DMS114 treated with DMSO at 0.1 percent for 48 hours (cell line): ENCODE data around the gene ARHGEF28.

Experiments
- DNase-seq: peaks from one replicate; lab custom pipeline; 2025; ENCODE audit not compliant: unreplicated experiment; lab: John Stamatoyannopoulos, UW

The ARHGEF28 gene

DNA sequence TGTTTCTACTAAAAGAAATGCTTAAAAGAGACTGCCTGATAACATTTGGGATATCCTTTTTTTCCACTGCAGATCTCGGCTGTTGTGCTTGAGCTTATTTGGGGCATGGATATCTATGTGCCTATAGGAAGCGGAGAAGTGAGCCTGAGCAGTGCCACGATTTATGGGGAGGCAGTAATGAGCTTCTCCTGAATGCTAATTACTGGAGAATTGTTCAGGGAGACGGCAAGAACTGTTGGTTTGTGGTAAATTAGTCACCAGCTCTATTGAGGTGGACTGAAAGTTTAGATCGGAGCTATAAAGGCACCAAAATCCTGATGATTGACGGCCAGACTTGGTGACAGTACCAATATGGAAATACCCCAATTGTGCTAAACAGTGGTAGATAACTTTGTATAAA is 186.5 kb downstream of the ARHGEF28 start:
- no peak for DNase-seq

DNA sequence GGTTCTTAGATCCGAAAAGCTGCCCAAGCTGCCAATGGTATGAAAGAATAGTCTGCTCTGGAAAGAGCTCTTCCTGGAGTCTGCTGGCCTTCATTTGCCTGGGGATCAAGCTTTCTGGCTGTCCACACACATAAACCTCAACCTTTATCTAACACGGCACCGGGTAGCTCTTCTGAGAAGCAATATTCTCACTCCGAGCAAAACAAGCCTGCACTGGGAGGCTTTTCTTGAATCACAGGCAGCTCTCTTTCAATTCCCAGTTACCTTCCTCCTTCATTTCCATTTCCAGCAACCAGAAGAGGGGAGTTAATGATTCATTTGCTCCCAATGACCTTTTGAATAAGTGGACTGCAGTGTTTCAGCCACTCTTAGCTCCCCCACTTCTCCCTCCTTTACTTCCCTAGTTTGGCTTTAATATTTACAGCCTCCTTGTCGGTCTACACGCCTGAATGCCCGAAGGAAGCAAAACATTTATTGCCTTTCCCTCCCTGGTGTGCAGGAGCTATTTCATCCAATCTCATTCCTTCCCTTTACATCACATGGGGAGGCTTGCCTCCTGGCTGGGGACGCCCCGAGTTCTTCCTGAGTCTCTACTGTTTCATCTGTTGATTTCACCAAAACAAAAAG is 187.1 kb downstream of the ARHGEF28 start:
- no peak for DNase-seq

DNA sequence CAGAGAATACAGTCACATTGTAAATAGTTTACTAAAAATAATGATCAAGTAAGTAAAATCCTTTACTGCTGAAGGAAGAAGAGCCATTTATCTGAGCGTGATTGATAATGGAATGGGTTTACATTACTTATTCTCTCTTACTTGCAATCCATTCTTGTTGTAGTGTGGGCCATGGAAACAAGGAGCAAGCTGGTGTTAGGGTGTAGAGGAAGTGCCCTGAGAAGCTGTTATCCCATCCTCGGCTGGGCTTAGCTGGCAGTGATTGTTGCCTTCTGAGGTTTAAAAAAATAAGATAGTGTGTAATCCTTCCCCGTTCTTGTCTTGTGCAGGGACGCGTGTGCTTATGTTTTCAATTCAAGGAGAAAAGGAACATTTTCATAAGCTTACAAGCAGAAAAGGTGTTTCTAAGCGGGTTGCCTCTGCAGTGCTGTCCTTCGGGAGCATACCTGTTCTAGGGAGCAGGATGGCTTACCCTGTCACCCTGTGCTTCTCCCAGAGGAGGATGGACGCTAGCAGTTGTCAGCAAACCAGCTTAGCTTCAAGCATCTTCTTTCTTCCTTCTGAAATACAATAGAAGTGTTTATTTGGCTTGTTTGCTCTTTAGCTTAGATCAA is 188.3 kb downstream of the ARHGEF28 start:
- DNase-seq, result no peak

DNA sequence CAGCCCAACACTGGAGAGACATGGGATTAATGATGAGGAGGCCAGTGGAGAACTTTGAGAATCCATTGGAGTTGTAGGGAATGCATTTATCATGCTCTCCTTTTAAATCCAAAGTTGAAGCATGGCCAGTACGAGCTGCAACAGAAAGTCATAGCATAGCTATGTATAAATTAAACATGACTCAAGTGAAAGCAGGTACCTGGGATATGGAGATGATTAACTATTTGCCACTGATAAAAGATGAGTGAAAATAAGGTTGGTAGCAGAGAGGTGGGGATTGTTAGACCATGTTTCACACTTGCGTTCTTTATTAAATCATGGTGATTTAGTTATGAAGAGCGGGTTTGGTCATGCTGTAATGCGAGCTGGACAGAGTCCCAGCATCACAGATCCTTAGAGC is 189.6 kb downstream of the ARHGEF28 start:
- no peak for DNase-seq

DNA sequence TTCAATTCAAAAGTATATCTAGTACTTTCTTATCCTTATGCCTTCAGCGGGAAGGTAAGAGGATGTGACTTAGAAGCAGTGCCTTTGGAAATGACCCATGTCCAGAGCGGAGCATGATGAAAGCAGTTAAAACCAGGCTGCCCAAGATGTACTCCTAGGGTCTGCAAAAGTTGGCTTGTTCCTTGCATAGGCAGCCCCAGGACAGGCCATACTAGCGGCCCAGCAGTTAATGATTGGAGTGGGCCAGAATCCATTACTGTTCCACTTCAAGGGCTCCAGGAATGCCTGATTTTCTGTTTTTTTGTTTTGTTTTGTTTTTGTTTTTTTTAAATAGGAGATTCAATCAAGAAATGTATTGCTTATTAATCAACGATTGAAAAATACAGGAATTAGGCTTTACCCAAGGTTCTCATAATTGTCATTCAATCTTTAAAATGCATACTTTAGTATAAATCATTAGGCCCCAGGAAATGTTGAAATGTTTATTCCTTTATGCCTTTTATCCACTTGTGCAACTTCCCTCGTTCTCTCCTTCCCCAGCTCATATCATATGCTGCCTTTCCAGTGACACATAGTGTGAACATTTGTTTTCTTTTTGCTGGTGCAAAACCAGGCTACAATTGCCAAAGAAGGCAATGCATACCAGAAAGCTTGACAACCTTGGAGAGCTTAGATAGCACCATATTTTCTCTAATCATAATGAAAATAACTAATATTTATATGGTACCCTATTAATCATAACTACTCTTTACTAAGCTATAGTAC is 190.8 kb downstream of the ARHGEF28 start:
- no peak for DNase-seq

DNA sequence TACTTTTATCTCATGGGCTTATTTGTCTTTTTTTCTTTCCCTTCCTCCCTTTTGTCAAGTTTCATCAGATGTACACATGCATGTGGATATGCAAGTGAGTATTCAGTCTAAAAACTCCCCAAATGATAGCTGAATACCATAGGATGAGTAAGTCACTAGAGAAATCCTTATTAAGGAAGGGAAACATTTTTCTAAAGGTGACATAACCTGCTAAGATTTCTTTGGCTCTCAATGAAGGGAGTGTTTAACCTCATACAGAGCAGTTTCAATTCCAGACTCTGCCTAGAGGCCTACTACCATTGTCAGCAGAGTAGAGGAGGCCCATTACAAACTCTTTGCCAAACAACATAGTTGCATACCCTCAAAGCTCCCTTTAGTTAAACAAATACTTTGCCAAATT is 192.4 kb downstream of the ARHGEF28 start:
- DNase-seq, result no peak

DNA sequence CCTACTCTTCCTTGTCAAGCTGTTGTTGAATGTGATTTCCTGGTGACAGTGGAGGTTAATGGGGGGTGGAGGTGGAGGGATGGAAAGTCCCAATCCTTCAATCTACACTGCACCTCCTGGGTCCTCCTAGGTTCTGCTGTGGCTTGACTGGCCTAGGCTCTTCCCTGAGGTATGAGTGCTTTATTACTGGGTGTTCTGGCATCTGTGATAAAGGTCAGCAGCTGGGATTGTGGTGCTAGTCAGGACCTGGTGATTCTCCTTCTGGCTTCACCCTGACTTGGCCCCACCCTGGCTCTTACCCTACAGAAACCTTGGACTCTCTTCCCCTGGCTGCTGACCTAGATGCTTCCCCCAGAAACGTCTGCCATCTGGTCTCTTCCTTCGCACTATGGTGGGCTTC is 194.3 kb downstream of the ARHGEF28 start:
- DNase-seq, result no peak

DNA sequence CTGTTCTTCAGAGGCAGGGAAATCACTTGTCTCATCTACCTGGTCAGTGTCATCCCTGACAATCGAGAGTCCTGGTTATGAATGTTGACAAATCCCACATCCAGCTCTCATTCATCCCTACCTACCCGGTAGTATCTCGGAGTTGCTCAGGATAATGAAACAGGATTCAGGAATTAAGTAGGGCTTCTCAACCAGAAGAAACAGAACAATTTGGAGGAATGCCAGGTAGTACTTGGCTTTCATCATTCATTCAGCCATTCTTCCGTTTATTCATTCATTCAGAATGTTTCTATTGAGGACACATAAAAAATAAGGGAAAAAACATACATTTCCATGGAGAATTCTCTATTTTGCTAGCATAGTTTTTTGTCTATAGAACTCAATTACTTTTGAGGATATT is 195.0 kb downstream of the ARHGEF28 start:
- DNase-seq, result no peak

DNA sequence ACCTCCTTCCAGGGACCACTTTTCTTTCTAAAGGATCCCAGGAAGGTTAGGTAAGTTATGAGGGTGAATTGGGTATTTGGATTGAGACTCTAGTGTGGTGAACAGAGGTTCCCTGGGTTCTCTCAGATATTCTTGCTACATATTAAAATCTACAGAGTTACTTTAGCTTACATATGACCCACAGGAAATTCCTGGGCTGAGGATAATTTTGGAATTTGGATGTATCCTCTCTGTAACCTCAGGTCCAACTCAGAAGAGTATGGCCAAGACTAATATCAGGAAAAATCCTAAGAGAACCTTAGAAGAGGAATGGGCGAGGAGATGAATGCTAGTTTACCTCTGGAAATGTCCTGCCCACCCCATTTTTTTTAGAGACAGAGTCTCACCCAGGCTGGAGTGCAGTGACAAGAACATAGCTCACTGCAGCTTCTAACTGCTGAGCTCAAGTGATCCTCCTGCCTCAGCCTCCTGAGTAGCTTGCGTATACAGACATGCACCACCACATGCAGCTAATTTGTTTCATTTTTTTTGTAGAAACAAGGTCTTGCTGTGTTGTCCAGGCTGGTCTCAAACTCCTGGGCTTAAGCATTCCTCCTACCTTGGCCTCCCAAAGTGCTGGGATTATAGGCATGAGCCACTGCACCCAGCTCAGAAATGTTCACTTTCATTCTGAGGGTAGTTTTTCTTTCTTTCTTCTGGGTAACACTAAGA is 196.4 kb downstream of the ARHGEF28 start:
- no peak for DNase-seq

DNA sequence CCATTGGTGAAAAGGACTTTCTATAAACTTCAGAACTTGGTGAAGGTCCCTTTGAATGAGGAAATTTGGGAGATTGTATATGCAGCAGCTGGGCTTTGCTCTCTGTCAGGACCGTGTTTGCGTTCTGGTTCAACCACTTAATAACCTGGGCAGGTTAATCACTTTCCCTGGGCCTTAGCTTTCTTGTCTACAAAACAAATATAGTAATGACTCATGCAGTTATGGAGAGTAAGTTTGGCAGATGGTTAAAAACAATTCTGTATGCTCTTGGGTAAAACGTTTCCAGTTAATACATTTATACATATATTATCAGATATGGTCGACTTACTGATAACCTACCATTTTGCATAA is 197.0 kb downstream of the ARHGEF28 start:
- no peak for DNase-seq

DNA sequence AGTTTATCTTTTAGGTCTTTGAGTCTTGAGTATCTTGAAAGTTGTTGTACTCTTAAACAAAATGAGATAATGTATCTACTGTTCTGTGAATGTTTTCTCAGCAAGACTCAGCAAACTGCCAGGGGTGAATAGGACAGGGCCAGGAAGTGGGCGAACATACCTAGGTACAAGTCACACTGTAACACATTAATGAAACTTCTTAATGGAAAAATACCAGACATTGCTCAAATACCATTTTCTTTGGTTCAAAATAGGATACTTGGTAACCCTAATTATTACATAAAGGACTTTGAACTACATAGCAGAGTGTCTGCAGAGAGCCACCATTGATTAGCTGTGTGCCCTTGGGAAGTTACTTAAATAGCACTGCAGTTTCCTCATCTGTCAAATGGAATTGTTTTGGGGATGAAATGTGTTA is 197.5 kb downstream of the ARHGEF28 start:
- no peak for DNase-seq

DNA sequence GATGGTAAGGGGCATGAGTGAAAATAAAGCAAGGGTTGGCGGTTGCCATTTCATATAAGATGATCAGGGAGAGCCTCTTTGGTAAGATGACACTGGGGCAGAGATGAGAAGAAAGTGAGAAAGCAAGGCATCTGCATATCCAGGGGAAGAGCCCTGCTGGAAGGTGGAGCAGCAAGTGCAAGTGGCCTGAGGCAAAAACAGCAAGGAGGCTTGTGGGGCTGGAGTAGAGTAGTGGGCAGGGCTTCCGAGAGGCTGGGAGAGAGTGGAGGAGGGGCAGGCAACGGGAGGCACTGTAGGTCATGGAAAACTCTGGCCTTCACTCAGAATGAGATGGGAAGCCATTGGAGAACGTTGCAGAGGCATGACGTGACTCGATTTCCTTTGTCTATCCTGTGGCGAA is 199.2 kb downstream of the ARHGEF28 start:
- DNase-seq, result no peak

DNA sequence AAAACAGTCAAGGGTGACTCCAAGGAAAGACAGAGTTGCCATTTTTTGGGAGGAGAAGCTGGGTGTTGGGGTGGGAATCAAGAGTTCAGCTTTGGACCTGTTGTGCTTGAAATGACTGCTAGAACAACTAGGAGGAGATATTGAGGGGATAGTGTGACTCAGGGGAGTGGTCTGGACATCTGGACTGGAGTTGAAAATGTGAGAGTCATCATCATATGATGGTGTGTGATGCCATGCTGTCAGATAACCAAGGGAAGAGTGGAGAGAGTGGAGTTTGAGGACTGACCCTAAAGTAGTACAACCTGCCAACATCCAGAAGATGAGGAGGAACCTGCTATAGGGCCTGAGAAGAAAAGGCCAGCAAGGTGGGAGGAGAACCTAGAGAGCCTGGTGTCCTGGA is 199.7 kb downstream of the ARHGEF28 start:
- no peak for DNase-seq

DNA sequence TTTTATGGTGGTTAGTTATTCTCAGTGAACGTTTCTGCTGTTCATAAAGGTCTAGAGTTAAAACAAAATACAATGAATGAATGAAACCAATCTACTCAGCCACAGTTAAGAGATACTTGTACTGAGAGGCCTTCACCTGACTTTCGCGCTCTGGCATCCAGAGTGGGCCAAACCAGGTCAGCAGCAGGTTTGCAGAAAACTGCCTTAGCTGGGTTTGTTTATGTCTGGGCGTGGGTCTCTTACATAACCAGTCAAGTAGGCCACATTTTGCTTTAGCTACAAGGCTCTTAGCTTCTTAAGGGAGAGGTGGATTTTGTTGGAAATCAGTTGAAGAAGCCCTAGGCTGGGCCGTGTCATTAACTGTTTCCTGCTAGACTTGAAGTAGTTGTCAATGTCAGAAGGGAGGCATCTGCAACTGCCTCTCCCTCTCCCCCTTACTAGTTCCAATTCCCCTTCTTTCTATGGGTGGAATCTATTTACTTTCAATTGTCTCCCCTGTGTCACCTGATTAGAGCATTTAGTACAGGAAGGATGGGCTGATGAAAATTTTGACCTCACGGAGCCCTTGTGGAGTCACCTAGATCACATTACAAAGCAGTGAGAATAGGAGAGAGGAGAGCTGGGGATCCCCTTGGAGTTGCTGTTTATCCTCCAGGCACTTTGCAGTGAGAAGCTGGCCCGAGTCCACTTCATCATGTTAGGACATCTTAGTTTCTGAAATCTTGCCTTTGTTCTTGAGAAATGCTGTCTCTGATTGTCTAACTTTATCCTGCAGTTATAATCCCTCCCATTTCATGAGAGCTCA is 200.5 kb downstream of the ARHGEF28 start:
- no peak for DNase-seq

DNA sequence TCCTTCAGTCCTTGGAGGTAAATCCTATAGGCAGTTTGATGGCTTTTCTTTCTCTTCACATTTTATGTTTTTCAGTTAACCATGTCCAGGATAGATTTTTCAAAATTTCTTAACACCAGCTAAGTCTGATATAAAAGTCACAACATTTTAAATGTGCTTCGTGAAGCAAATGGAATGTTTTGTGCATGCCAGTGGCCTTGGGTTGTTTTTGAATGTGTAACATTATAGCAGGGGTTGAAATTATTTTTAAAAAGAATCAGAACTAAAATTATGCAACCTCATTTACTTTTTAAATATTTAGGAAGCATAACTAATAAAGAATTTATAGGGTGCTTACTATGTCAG is 201.1 kb downstream of the ARHGEF28 start:
- no peak for DNase-seq

DNA sequence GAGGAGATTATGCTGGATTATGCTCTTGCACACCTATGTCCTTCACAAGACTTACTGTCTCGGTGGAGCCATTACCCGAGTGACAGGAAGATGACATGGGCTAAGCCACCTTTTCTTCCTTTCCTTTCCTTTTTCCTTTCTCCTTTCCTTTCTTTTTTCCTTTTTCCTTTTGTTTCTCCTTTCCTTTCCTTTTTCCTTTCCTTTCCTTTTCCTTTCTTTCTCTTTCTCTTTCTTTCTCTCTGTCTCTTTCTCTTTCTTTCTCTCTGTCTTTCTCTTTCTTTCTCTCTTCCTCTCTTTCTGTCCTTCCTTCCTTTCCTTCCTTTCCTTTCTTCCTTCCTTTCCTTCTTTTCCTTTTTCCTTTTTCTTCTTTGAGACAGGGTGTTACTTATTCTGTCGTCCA is 202.5 kb downstream of the ARHGEF28 start:
- no peak for DNase-seq

DNA sequence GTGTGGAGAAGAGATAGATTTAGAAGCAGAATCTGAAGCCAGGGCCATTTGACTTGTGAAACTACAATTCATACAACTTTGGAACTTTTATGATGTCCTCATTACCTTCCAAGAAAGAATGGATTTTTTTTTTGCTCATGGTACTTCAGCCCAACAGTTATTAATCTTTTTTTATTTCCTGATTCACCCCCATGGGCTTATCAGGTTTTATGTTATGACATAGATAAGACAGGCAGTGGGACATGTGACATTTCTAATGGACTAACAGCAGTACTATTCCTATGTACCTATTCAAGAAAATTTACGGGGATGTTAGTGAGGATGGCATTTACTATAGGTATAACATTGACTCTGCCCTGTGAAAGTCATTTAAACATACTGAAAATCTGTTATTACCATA is 204.7 kb downstream of the ARHGEF28 start:
- DNase-seq, result no peak

DNA sequence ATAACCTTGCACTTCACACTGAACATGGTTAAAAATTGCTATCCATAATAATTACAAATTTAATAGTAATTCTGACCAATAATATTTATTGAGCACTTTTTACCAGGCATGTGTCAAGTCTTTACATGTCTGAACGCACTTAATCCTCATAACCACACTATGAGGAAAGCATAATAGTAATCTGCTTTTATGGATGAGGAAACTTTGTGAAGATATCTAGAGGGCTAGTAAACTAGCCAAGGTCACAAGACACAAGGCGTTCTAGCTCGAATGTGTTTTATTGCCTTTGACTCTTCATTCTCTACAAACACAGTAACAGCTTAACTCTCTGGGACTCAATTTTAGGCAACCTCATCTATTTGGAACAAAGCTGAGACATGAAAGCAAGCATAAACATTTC is 205.1 kb downstream of the ARHGEF28 start:
- DNase-seq, result no peak

DNA sequence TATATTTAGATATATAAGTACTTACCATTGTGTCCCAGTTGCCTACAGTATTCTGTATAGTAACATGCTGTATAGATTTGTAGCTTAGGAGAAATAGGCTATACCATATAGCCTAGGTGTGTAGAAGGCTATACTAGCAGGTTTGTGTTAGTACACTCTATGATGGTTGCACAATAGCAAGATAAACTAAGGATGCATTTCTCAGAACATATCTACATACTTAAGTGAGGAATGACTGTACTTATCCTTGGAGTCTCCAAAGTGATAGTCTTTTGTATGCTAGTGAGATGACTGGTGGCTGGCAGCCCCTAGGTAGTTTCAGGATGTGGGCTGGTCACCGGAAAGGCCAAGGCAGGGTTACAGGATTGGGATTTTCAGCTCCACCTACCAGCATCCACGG is 208.7 kb downstream of the ARHGEF28 start:
- no peak for DNase-seq

DNA sequence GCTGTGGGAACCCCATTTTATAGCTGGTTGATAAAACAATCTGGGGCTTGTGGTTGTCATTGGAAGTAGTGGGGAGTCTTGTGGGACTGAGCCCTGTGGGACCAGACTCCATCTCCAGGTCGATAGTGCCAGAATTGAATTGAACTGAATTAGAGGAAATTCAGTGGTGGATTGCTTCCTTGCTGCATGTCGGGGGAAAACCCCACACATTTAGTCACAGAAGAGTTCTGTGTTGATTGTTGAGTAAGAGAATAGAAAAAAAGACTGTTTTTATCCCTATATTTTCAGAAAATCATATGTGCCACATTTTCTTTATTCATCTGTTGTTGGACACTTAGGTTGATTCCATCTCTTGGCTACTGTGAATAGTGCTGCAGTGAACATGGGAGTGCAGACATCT is 209.7 kb downstream of the ARHGEF28 start:
- DNase-seq, result no peak

DNA sequence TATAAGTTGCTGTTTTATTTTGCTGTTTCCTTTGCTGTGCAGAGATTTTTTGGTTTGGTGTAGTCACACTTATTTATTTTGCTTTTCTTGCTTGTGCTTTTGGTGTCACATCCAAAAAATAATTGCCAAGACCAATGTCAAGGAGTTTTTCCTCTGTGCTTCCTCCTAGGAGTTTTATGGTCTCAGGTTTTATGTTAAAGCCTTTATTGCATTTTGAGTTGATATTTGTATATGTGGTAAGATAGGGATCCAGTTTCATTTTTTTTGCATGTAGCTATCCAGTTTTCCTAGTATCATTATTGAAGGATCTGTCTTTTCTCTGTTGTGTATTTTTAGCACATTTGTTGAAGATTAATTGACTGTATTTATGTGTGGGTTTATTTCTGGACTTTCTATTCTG is 210.6 kb downstream of the ARHGEF28 start:
- DNase-seq, result no peak
